Esophagus muscularis mucosa (tissue), 4 donors: ENCODE data around the gene AIG1.

Source experiments
- CTCF ChIP-seq, 3 experiments: fragments of 200-600 bp in 2 of 3; fragments of 450-650 bp in 1 of 3; sonication (generic) in 2 of 3; IDR thresholded peaks; one replicate each; pipeline ENCODE4 v1.5.1; 2017 to 2019; ENCODE audit warnings: antibody characterized with exemption in 3 of 3, mild to moderate bottlenecking in 2 of 3, moderate library complexity in 1 of 3
- EP300 ChIP-seq: sonication (generic); formaldehyde crosslinking; IDR thresholded peaks from one replicate; pipeline ENCODE4 v1.6.1; 2017; ENCODE audit warnings: antibody characterized with exemption
- POLR2A ChIP-seq: fragments of 450-650 bp; IDR thresholded peaks from one replicate; pipeline ENCODE4 v1.6.1; 2017; ENCODE audit warnings: antibody characterized with exemption, moderate library complexity, mild to moderate bottlenecking, low read depth
- POLR2AphosphoS5 ChIP-seq, 2 donors: sonication (generic); formaldehyde crosslinking; IDR thresholded peaks; one replicate each; pipeline ENCODE4 v1.6.1; 2017; ENCODE audit warnings: antibody characterized with exemption in 2 of 2

DNA sequence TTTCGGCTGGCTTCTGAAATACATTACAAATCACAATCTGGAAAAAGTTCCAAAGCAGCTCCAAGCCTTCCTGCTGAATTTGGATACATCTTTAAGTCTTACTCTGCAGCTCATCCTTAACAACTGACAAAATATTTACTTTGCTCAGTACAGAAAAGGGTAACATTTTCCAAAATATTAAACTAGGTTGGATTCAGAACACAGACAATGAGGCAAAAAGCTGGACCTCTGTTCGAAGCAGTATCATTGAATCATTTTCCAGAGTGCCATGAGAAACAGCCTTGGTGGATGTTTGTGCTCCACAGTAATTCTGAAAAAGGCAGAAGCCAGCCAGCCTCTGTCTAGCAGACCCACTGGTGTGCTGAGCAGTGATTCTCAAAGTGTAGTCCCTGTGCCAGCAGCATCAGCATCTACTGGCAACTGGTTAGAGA, 162.1 kb downstream of the AIG1 start:
- TF ChIP-seq CTCF (IDR thresholded peaks at IDR 0.05) (no peak), POLR2A (no peak), POLR2AphosphoS5 (IDR thresholded peaks at IDR 0.05) (no peak), EP300 (no peak)
